GM21786 (cell line): Measurements from ENCODE around the gene MRPS27.

ENCODE experiments used
- ATAC-seq: cut with Tn5 transposase; IDR thresholded peaks from one replicate; pipeline ENCODE4 v1.9.1; 2021; ENCODE audit not compliant: unreplicated experiment

The MRPS27 gene

GRCh38 chr5:72234868-72235267, 85.2 kb downstream of the MRPS27 start:
- no peak for ATAC-seq

- ATAC-seq: peak; percentile 94
Measured at GRCh38 chr5:72234265-72234700, 85.8 kb downstream of the MRPS27 start.

GRCh38 chr5:72233835-72234234, 86.2 kb downstream of the MRPS27 start:
- ATAC-seq: no peak

- no peak for ATAC-seq
Measured at GRCh38 chr5:72232838-72233237, 87.2 kb downstream of the MRPS27 start.

- no peak for ATAC-seq
Measured at GRCh38 chr5:72231991-72232703, 87.9 kb downstream of the MRPS27 start.

GRCh38 chr5:72228960-72229359, 91.1 kb downstream of the MRPS27 start:
- ATAC-seq: no peak

- ATAC-seq: no peak
Measured at GRCh38 chr5:72226950-72227349, 93.1 kb downstream of the MRPS27 start.

GRCh38 chr5:72225741-72226140, 94.3 kb downstream of the MRPS27 start:
- ATAC-seq: no peak

- ATAC-seq: no peak
Measured at GRCh38 chr5:72224946-72225463, 95.0 kb downstream of the MRPS27 start.

- no peak for ATAC-seq
Measured at GRCh38 chr5:72223371-72223770, 96.7 kb downstream of the MRPS27 start.

GRCh38 chr5:72222521-72222920, 97.5 kb downstream of the MRPS27 start:
- ATAC-seq: no peak

- ATAC-seq: no peak
Measured at GRCh38 chr5:72221541-72221940, 98.5 kb downstream of the MRPS27 start.

GRCh38 chr5:72221099-72221498, 98.9 kb downstream of the MRPS27 start:
- no peak for ATAC-seq

- ATAC-seq: no peak
Measured at GRCh38 chr5:72216756-72217155, 103.3 kb downstream of the MRPS27 start.

GRCh38 chr5:72214168-72214567, 105.9 kb downstream of the MRPS27 start:
- ATAC-seq: no peak

- ATAC-seq: no peak
Measured at GRCh38 chr5:72213482-72213881, 106.6 kb downstream of the MRPS27 start.

GRCh38 chr5:72212171-72212570, 107.9 kb downstream of the MRPS27 start:
- no peak for ATAC-seq

- no peak for ATAC-seq
Measured at GRCh38 chr5:72210888-72211678, 109.0 kb downstream of the MRPS27 start.

GRCh38 chr5:72209147-72210115, 110.6 kb downstream of the MRPS27 start:
- no peak for ATAC-seq

GRCh38 chr5:72208324-72208926, 111.6 kb downstream of the MRPS27 start:
- ATAC-seq: no peak

- ATAC-seq: no peak
Measured at GRCh38 chr5:72206994-72207393, 113.0 kb downstream of the MRPS27 start.
